Measurements from ENCODE around the gene RAB31. TPM values are rescaled to one million over a fixed set of nuclear protein-coding genes. Genes with fewer than 3 reads are reported as not detected.

Gene RAB31
- total and polyA plus RNA-seq, 4 donors, result 21.5 to 114 (median 49.5) TPM

DNA sequence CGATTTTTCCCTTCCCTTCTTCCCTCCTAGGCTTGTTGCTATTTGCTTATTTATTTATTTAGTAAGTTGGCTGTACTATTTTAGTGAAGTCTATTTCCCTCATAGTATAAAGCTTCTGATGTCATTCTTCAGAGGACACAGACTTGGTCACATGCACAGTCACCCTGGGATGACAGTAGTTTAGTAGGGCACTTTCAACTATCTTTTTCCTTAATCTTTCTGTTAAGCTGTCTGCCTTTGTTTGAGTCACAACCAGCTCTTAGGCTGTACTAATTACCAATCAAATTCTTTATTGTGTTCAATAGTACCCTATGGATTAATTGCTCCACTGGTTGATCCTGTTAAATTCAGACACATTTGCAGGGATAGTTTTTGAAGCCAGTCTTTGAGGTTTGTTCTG is 26.9 kb upstream of the RAB31 start:
- Histone ChIP-seq H3K36me3 (ENCODE audit: control insufficient read depth in 4 of 4, insufficient read depth in 4 of 4, low read length in 4 of 4) (no peaks in the 10 kb centered on the region), H3K27ac (ENCODE audit: low read depth in 1 of 2, low read length in 1 of 2) (no peak overlapping the region), H3K27me3 (ENCODE audit: control insufficient read depth in 3 of 3, insufficient read depth in 3 of 3, low read length in 2 of 3) (no peaks in the 10 kb centered on the region), H3K4me3 (no peak overlapping the region), H3K9ac (ENCODE audit: insufficient read depth in 1 of 2, low read length in 2 of 2) (no peak overlapping the region), H3K4me1 (ENCODE audit: control insufficient read depth in 5 of 5, insufficient read depth in 5 of 5, low read length in 5 of 5) (peaks cover 0 to 21% (median 5%) of the 10 kb centered on the region in 5 donors), H3K9me3 (ENCODE audit: control insufficient read depth in 4 of 4, insufficient read depth in 3 of 4, low read length in 3 of 4) (no peaks in the 10 kb centered on the region)
- ATAC-seq (ENCODE audit: insufficient read depth, low FRiP score) (no peak), DNase-seq (no peak)
- WGBS, 2 donors, result 76 to 87% methylated on average over 1 of the region's 1 CpG
- TF ChIP-seq, protein P1, sequence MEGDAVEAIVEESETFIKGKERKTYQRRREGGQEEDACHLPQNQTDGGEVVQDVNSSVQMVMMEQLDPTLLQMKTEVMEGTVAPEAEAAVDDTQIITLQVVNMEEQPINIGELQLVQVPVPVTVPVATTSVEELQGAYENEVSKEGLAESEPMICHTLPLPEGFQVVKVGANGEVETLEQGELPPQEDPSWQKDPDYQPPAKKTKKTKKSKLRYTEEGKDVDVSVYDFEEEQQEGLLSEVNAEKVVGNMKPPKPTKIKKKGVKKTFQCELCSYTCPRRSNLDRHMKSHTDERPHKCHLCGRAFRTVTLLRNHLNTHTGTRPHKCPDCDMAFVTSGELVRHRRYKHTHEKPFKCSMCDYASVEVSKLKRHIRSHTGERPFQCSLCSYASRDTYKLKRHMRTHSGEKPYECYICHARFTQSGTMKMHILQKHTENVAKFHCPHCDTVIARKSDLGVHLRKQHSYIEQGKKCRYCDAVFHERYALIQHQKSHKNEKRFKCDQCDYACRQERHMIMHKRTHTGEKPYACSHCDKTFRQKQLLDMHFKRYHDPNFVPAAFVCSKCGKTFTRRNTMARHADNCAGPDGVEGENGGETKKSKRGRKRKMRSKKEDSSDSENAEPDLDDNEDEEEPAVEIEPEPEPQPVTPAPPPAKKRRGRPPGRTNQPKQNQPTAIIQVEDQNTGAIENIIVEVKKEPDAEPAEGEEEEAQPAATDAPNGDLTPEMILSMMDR (IDR thresholded peaks at IDR 0.05; ENCODE audit: control extremely low read depth, extremely low read depth), result no peak

DNA sequence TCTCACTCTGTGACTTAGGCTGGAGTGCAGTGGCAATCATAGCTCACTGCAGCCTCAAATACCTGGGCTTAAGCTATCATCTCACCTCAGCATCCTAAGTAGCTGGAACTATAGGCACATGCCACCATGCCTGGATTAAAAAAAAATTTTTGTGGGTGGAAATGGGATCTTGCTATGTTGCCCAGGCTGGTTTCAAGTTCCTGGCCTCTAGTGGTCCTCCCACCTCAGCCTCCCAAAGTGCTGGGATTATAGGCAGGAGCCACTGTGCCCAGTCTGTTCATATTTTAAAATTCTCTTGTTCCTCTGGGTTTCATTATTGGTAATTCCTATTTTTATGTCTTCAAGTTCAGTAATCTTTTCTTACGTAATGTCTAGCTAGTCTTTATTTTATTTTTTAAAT is 25.5 kb upstream of the RAB31 start:
- Histone ChIP-seq H3K4me3 (no peak overlapping the region), H3K27ac (ENCODE audit: low read depth in 1 of 2, low read length in 1 of 2) (no peak overlapping the region), H3K27me3 (ENCODE audit: control insufficient read depth in 3 of 3, insufficient read depth in 3 of 3, low read length in 2 of 3) (no peaks in the 10 kb centered on the region), H3K9me3 (ENCODE audit: control insufficient read depth in 4 of 4, insufficient read depth in 3 of 4, low read length in 3 of 4) (no peaks in the 10 kb centered on the region), H3K9ac (ENCODE audit: insufficient read depth in 1 of 2, low read length in 2 of 2) (no peak overlapping the region), H3K36me3 (ENCODE audit: control insufficient read depth in 4 of 4, insufficient read depth in 4 of 4, low read length in 4 of 4) (no peaks in the 10 kb centered on the region), H3K4me1 (ENCODE audit: control insufficient read depth in 5 of 5, insufficient read depth in 5 of 5, low read length in 5 of 5) (peaks cover 0 to 21% (median 5%) of the 10 kb centered on the region in 5 donors)
- TF ChIP-seq, protein P1 (IDR thresholded peaks at IDR 0.05; ENCODE audit: control extremely low read depth, extremely low read depth), result no peak
- WGBS, 2 donors, result 94 to 98% methylated on average over 1 of the region's 1 CpG
- ATAC-seq (ENCODE audit: insufficient read depth, low FRiP score), result no peak
- DNase-seq, result no peak

DNA sequence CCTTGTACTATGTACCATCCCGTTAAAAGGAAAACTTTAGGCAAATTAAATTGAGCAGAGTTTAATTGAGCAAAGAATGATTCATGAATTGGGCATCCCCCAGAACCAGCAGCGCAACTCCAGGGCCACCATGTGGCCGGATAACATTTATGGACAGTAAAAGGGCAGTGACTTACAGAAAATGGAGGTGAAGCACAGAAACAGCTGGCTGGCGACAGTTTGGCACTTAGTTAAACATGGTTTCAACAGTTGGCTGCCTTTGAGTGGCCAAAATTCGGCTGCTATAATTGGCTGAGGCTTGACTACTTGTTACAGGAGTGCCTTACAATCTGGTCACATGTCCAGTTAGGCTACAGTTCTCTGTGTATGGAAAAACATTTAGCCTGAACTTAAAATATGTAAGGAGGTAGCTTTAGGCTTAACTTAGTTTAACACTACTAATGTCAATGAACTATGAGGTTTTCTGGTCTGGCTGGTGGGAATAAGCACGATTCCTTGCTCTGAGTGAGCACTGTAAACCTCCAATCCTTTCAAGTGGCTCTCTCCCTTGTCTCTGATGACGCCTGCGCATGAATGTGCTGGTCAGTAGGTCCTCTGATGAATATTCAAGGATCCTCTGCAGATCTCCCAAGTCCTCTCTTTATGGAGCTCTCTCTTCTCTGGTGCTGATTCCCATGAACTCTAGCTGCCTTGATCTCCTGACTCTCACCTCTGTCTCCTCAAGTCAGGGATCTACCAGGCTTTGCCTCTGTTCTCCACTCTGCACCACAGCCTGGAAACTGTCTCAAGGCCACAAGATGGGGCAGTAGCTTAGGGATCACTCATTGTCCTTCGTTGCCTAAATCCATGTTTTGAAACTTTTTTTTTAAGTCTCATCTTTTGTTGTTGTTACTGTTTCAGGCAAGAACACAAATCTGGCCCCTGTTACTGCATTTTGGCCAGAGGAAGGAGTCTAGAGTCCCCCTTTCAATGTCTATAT is 24.4 kb upstream of the RAB31 start:
- WGBS, 2 donors, result 70 to 77% methylated on average over 9 of the region's 9 CpGs
- no peak overlapping the region for H3K4me3 ChIP-seq
- TF ChIP-seq, protein P1 (IDR thresholded peaks at IDR 0.05; ENCODE audit: control extremely low read depth, extremely low read depth), result peak; percentile 17
- H3K27me3 ChIP-seq (ENCODE audit: control insufficient read depth in 3 of 3, insufficient read depth in 3 of 3, low read length in 2 of 3), result no peaks in the 10 kb centered on the region
- H3K27ac ChIP-seq (ENCODE audit: low read depth in 1 of 2, low read length in 1 of 2), result no peak overlapping the region
- no peaks in the 10 kb centered on the region for H3K36me3 ChIP-seq (ENCODE audit: control insufficient read depth in 4 of 4, insufficient read depth in 4 of 4, low read length in 4 of 4)
- peak; percentile 46 to 75 (median 74) for DNase-seq
- H3K4me1 ChIP-seq (ENCODE audit: control insufficient read depth in 5 of 5, insufficient read depth in 5 of 5, low read length in 5 of 5), result peaks cover 0 to 21% (median 5%) of the 10 kb centered on the region in 5 donors
- no peak overlapping the region for H3K9ac ChIP-seq (ENCODE audit: insufficient read depth in 1 of 2, low read length in 2 of 2)
- H3K9me3 ChIP-seq (ENCODE audit: control insufficient read depth in 4 of 4, insufficient read depth in 3 of 4, low read length in 3 of 4), result no peaks in the 10 kb centered on the region
- peak; percentile 59 for ATAC-seq (ENCODE audit: insufficient read depth, low FRiP score)
